ENCODE measurements around the gene BEND4.

Gene BEND4

DNA sequence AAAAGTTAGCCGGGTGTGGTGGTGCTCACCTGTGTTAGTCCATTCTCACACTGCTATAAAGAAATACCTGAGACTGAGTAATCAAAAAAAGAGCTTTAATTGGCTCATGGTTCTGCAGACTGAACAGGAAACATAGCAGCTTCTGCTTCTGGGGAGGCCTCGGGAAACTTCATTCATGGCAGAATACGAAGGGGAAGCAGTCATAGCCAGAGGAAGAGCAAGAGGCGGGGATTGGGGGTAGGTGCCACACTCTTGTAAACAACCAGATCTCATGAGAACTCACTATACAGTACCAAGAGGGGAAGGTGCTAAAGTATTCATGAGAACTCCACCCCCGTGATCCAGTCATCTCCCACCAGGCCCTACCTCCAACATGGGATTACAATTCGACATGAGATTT is 64.1 kb downstream of the BEND4 start:
- H3K27ac ChIP-seq (ENCODE audit: low read depth, low read length) = no peak overlapping the region
- H3K36me3 ChIP-seq (ENCODE audit: insufficient read depth, low read length) = peaks cover 6% of the 10 kb centered on the region
- no peaks in the 10 kb centered on the region for H3K4me1 ChIP-seq (ENCODE audit: insufficient read depth, low read length)
- no peak overlapping the region for H3K4me3 ChIP-seq (ENCODE audit: low read depth in 1 of 2, low read length in 2 of 2)
- no peaks in the 10 kb centered on the region for H3K27me3 ChIP-seq (ENCODE audit: control insufficient read depth in 1 of 2, insufficient read depth in 2 of 2, low read length in 2 of 2)
- H3K9me3 ChIP-seq (ENCODE audit: low read length) = no peaks in the 10 kb centered on the region
- no peak overlapping the region for H3K9ac ChIP-seq (ENCODE audit: low read length)

DNA sequence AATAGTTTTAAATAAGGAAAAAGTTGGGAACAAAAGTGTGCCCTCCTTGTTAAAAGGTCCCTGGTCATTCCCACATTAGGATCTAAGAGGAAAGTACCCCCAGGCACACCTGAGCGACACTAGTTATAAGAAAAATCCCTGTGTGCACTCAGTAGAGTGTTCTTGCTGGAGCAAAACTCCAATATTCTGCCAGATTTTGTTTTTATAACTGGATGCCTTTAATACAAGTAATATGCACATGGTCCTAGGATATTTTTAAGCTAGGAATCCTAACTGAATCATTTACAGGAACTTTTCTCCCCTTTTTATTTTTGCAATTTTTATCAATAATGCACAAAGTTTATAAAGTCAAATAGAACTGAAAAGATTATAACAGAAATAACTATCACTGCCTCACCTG is 68.6 kb downstream of the BEND4 start:
- no peak overlapping the region for H3K9ac ChIP-seq (ENCODE audit: low read length)
- peaks cover 12% of the 10 kb centered on the region for H3K36me3 ChIP-seq (ENCODE audit: insufficient read depth, low read length)
- H3K9me3 ChIP-seq (ENCODE audit: low read length) = no peaks in the 10 kb centered on the region

DNA sequence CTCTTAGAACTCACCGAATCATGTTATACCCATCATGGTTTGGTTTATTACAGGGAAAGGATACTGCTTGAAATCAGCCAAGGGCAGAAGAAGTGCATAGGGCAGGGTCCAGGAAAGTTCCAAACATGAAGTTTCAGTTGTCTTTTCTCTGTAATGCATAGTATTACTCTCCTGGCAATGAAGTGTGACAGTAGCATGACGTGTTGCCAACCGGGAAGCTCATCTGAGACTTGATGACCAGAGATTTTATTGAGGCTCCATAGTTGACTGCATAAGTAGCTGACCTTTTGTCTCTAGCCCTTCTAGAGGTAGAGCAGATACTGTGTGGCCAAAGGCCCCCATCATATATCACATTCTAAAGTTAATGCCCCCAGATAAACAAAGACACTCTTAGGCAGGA is 72.1 kb downstream of the BEND4 start:
- no peaks in the 10 kb centered on the region for H3K9me3 ChIP-seq (ENCODE audit: low read length)
- no peak overlapping the region for H3K27ac ChIP-seq (ENCODE audit: low read depth, low read length)
- H3K36me3 ChIP-seq (ENCODE audit: insufficient read depth, low read length) = peaks cover 19% of the 10 kb centered on the region
- H3K4me1 ChIP-seq (ENCODE audit: insufficient read depth, low read length) = no peaks in the 10 kb centered on the region
- H3K27me3 ChIP-seq (ENCODE audit: control insufficient read depth in 1 of 2, insufficient read depth in 2 of 2, low read length in 2 of 2) = no peaks in the 10 kb centered on the region
- H3K9ac ChIP-seq (ENCODE audit: low read length) = no peak overlapping the region
- H3K4me3 ChIP-seq (ENCODE audit: low read depth in 1 of 2, low read length in 2 of 2) = no peak overlapping the region

More for the DNA sequence above, 68.6 kb downstream of the BEND4 start:
- H3K4me1 ChIP-seq (ENCODE audit: insufficient read depth, low read length) = no peaks in the 10 kb centered on the region
- H3K27ac ChIP-seq (ENCODE audit: low read depth, low read length) = no peak overlapping the region
- no peaks in the 10 kb centered on the region for H3K27me3 ChIP-seq (ENCODE audit: control insufficient read depth in 1 of 2, insufficient read depth in 2 of 2, low read length in 2 of 2)
- no peak overlapping the region for H3K4me3 ChIP-seq (ENCODE audit: low read depth in 1 of 2, low read length in 2 of 2)

DNA sequence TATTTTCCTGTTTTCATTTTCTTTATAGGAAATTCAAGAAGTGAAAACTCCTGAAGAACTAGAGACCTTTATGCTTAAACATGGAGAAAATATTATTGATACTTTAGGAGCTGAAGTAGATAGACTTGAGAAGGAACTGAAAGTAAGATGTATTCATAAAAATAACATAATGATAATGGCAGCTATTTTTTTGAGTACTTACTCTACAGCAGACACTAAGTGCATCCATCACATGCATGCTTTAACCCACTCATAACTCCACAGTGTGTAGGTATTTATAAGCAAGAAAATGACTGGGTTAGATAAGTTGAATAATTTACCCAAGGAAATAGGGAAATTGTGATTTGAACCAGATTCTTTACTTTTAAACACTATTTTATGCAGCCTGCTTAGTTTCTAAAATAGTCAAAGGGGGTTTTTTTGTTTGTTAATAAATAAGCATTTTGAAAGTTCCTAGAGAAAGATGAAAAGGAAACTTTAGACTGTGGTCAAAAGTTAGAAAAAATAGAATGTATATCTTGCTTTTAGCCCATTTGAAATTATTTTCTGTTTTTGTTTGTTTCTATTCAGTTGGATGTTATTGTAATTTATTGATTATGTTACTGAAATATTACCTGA is 74.2 kb downstream of the BEND4 start:
- Histone ChIP-seq H3K9ac (ENCODE audit: low read length) (no peak overlapping the region), H3K27ac (ENCODE audit: low read depth, low read length) (no peak overlapping the region), H3K9me3 (ENCODE audit: low read length) (no peaks in the 10 kb centered on the region), H3K36me3 (ENCODE audit: insufficient read depth, low read length) (peaks cover 13% of the 10 kb centered on the region), H3K27me3 (ENCODE audit: control insufficient read depth in 1 of 2, insufficient read depth in 2 of 2, low read length in 2 of 2) (no peaks in the 10 kb centered on the region), H3K4me1 (ENCODE audit: insufficient read depth, low read length) (no peaks in the 10 kb centered on the region), H3K4me3 (ENCODE audit: low read depth in 1 of 2, low read length in 2 of 2) (no peak overlapping the region)

DNA sequence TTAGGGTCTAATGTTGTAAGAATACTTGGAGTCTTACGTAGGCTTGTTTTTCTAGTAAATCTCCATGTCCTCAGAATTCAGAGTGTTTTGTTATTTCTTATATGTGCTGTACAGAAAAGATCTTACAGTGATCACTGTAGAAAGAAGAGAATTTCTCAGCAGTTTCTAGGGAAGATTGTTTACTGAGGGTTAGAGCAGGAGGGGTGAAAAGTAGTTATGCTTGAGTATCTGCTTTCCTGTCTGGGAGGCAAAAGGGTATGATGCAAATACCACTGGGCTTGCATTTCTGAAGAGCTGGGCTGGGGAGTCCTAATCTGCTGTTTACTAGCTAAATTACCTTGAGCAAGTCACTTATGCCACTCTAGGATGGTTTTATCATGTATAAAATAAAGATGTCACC is 78.2 kb downstream of the BEND4 start:
- Histone ChIP-seq H3K27ac (ENCODE audit: low read depth, low read length) (no peak overlapping the region), H3K9me3 (ENCODE audit: low read length) (no peaks in the 10 kb centered on the region), H3K36me3 (ENCODE audit: insufficient read depth, low read length) (peaks cover 12% of the 10 kb centered on the region), H3K27me3 (ENCODE audit: control insufficient read depth in 1 of 2, insufficient read depth in 2 of 2, low read length in 2 of 2) (no peaks in the 10 kb centered on the region), H3K9ac (ENCODE audit: low read length) (no peak overlapping the region), H3K4me3 (ENCODE audit: low read depth in 1 of 2, low read length in 2 of 2) (no peak overlapping the region), H3K4me1 (ENCODE audit: insufficient read depth, low read length) (no peaks in the 10 kb centered on the region)

DNA sequence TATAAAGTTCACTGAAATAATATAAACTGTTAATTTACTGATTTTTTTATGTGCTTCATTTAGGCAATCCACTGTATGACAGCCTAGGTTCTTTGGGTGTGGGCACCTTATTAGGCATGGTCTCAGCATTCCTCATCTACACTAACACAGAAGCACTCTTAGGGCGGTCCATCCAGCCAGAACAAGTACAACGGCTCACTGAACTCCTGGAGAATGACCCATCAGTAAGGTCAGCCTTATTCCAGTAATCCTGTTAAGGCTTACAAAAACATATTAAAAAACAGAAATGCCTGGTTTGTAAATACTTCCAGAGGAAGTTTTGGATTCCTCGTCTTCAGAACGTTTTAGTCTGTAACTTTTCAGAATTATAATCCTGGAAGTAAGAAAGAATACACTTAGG is 82.0 kb downstream of the BEND4 start:
- Histone ChIP-seq H3K27me3 (ENCODE audit: control insufficient read depth in 1 of 2, insufficient read depth in 2 of 2, low read length in 2 of 2) (no peaks in the 10 kb centered on the region), H3K9ac (ENCODE audit: low read length) (no peak overlapping the region), H3K9me3 (ENCODE audit: low read length) (no peaks in the 10 kb centered on the region), H3K4me1 (ENCODE audit: insufficient read depth, low read length) (no peaks in the 10 kb centered on the region), H3K4me3 (ENCODE audit: low read depth in 1 of 2, low read length in 2 of 2) (no peak overlapping the region), H3K36me3 (ENCODE audit: insufficient read depth, low read length) (peaks cover 8% of the 10 kb centered on the region), H3K27ac (ENCODE audit: low read depth, low read length) (no peak overlapping the region)

DNA sequence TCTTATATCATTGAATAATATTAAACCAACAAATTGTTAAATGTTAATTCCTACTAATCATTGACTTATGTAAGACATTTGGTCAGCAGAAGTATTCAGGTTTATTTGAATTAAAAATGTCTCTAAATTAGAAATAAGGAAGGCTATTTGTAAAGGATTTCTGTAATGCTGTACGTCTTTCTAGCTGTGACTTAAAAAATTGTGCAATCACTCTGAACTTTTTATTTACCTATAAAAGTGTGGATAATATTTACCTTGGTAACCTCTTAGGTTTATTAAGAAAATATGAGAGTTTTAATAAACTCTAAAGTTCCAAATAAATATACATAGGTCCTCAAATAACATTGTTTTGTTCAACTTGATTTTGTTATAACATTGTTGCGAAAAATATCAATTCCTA is 85.2 kb downstream of the BEND4 start:
- H3K36me3 ChIP-seq (ENCODE audit: insufficient read depth, low read length) = peaks cover 24% of the 10 kb centered on the region
- H3K9ac ChIP-seq (ENCODE audit: low read length) = no peak overlapping the region
- no peak overlapping the region for H3K4me3 ChIP-seq (ENCODE audit: low read depth in 1 of 2, low read length in 2 of 2)
- H3K4me1 ChIP-seq (ENCODE audit: insufficient read depth, low read length) = no peaks in the 10 kb centered on the region
- no peaks in the 10 kb centered on the region for H3K9me3 ChIP-seq (ENCODE audit: low read length)
- H3K27ac ChIP-seq (ENCODE audit: low read depth, low read length) = no peak overlapping the region
- H3K27me3 ChIP-seq (ENCODE audit: control insufficient read depth in 1 of 2, insufficient read depth in 2 of 2, low read length in 2 of 2) = no peaks in the 10 kb centered on the region

DNA sequence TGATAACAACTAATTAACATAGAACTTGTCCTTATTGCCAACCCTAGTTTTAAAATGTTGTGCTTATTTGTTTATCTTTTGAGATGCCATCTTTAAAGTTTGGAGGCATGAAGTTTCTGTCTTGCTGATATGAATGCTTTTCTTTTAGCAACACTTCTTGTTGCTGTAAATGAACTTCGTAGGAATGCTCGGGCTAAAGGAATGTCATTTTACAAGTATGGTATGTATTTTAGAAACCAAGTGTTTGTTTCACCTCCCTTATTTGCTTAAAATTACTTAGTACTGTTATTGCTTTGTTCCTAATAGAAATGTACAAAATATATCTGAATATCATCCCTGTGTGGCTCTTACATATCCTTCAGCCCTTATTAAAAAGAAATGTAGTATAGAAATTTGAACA is 86.1 kb downstream of the BEND4 start:
- no peak overlapping the region for H3K4me3 ChIP-seq (ENCODE audit: low read depth in 1 of 2, low read length in 2 of 2)
- no peaks in the 10 kb centered on the region for H3K9me3 ChIP-seq (ENCODE audit: low read length)
- no peak overlapping the region for H3K9ac ChIP-seq (ENCODE audit: low read length)
- peaks cover 24% of the 10 kb centered on the region for H3K36me3 ChIP-seq (ENCODE audit: insufficient read depth, low read length)
- H3K27ac ChIP-seq (ENCODE audit: low read depth, low read length) = no peak overlapping the region
- no peaks in the 10 kb centered on the region for H3K4me1 ChIP-seq (ENCODE audit: insufficient read depth, low read length)
- no peaks in the 10 kb centered on the region for H3K27me3 ChIP-seq (ENCODE audit: control insufficient read depth in 1 of 2, insufficient read depth in 2 of 2, low read length in 2 of 2)

Data from muscle layer of colon (tissue), 2 donors.